ENCODE data around the gene MYL11. TPM values are rescaled to one million over a fixed set of nuclear protein-coding genes. Genes with fewer than 3 reads are reported as not detected.

Gene MYL11
- total RNA-seq, 1 experiment from 2014 or later: not detected

DNA sequence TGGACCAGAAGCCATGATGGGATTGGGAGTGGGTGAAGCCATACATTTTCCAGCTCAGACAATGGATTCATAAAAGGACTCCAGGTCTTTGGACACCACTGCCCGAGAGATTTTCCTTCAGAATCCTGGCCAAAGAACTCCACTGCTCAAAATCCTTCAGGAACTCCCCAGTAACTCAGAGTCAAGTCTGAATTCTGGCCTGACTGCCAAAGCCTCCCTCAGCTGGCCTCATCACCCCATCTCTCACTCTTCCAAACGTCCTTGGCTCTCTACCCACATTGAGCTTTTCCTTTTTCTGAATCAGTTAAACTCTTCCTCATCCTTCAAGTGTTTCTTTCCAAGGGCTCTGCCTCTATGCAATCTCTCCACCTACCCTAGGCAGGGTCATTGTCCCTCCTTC lies 8.9 kb downstream of the MYL11 start:
- ChIA-PET CTCF (no interaction called here), POLR2A (interaction anchor here (0.5 kb wide), 1 partner anchor 18 kb away, joined by 3 read pairs; no protein-coding TSS in a partner anchor)
- no TSS peak for BruUV-seq (replicated peaks)
- intact Hi-C loops (cut with micrococcal nuclease; ENCODE audit: unreplicated experiment): no loop called here
- Histone ChIP-seq H3K36me3 (ENCODE audit: control insufficient read depth, insufficient read depth, low read length) (no peaks in the 10 kb centered on the region), H3K4me1 (ENCODE audit: control insufficient read depth, insufficient read depth, low read length) (0 out of 2 replicates have a peak, but pooled peaks cover 3% of the 10 kb centered on the region), H3K27me3 (ENCODE audit: control insufficient read depth, insufficient read depth, low read length) (no peaks in the 10 kb centered on the region), H3K27ac (ENCODE audit: low read length) (no peak overlapping the region), H3K9me3 (ENCODE audit: control insufficient read depth, insufficient read depth, low read depth, low read length) (no peaks in the 10 kb centered on the region), H3K4me3 (ENCODE audit: low read depth in 2 of 2, low read length in 2 of 2) (no peak overlapping the region)
- ATAC-seq (no peak), DNase-seq (ENCODE audit: low read depth, low spot score) (no peak)
- in situ Hi-C loops (cut with HindIII; ENCODE audit: low pct_unique_long_range_greater_than_20kb, low sequenced_read_pairs): no loop called here
- TF ChIP-seq TCF7L2 (IDR thresholded peaks at IDR 0.05; ENCODE audit: low read depth, low read length) (no peak), SIN3A (IDR thresholded peaks at IDR 0.05; ENCODE audit: borderline replicate concordance, insufficient read depth, low read depth, low read length) (no peak)
- TF ChIP-seq, protein P1, sequence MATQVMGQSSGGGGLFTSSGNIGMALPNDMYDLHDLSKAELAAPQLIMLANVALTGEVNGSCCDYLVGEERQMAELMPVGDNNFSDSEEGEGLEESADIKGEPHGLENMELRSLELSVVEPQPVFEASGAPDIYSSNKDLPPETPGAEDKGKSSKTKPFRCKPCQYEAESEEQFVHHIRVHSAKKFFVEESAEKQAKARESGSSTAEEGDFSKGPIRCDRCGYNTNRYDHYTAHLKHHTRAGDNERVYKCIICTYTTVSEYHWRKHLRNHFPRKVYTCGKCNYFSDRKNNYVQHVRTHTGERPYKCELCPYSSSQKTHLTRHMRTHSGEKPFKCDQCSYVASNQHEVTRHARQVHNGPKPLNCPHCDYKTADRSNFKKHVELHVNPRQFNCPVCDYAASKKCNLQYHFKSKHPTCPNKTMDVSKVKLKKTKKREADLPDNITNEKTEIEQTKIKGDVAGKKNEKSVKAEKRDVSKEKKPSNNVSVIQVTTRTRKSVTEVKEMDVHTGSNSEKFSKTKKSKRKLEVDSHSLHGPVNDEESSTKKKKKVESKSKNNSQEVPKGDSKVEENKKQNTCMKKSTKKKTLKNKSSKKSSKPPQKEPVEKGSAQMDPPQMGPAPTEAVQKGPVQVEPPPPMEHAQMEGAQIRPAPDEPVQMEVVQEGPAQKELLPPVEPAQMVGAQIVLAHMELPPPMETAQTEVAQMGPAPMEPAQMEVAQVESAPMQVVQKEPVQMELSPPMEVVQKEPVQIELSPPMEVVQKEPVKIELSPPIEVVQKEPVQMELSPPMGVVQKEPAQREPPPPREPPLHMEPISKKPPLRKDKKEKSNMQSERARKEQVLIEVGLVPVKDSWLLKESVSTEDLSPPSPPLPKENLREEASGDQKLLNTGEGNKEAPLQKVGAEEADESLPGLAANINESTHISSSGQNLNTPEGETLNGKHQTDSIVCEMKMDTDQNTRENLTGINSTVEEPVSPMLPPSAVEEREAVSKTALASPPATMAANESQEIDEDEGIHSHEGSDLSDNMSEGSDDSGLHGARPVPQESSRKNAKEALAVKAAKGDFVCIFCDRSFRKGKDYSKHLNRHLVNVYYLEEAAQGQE (IDR thresholded peaks at IDR 0.05; ENCODE audit: insufficient read depth in 1 of 2, low read depth in 2 of 2, low read length in 1 of 2): no peak
- TF ChIP-seq, protein P2, sequence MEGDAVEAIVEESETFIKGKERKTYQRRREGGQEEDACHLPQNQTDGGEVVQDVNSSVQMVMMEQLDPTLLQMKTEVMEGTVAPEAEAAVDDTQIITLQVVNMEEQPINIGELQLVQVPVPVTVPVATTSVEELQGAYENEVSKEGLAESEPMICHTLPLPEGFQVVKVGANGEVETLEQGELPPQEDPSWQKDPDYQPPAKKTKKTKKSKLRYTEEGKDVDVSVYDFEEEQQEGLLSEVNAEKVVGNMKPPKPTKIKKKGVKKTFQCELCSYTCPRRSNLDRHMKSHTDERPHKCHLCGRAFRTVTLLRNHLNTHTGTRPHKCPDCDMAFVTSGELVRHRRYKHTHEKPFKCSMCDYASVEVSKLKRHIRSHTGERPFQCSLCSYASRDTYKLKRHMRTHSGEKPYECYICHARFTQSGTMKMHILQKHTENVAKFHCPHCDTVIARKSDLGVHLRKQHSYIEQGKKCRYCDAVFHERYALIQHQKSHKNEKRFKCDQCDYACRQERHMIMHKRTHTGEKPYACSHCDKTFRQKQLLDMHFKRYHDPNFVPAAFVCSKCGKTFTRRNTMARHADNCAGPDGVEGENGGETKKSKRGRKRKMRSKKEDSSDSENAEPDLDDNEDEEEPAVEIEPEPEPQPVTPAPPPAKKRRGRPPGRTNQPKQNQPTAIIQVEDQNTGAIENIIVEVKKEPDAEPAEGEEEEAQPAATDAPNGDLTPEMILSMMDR (IDR thresholded peaks at IDR 0.05): no peak

DNA sequence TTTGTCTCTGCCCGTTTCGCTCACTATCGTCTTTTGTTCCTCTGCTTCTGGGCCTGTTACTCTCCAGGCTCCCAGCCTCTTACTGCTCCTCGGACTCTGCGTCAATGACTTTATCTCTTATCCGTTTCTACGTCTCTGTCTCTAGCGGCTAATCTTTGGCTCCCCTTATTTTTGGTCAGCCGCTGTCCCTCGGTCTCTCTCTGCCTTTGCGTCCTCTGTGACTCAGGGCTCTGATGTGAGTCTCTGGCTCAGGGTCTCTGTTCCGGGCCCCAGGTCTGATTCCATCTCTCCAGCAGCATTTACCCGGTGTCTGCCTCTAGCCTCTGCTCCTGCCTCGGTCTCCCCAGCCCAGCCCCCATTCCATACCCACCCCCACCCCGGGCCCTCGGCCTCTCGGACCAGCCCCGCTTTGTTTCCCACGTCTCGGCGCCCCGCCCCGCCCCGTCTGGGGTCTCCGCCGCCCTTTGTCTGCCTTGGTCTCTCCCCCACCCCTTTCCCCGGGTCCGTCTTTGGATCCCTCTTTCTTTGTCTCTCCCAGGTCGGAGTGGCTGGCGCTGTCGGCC lies 20.1 kb downstream of the MYL11 start:
- no peak for TF ChIP-seq POLR2AphosphoS5 (IDR thresholded peaks at IDR 0.05; ENCODE audit: low read depth, low read length)
- no peak for TF ChIP-seq TCF7L2 (IDR thresholded peaks at IDR 0.05; ENCODE audit: low read depth, low read length)
- TF ChIP-seq, protein P2 (IDR thresholded peaks at IDR 0.05): no peak
- no peak for TF ChIP-seq SIN3A (IDR thresholded peaks at IDR 0.05; ENCODE audit: borderline replicate concordance, insufficient read depth, low read depth, low read length)
- TF ChIP-seq, protein P1 (IDR thresholded peaks at IDR 0.05; ENCODE audit: insufficient read depth in 1 of 2, low read depth in 2 of 2, low read length in 1 of 2): no peak
- no TSS peak for BruUV-seq (replicated peaks)
- in situ Hi-C loops (cut with HindIII; ENCODE audit: low pct_unique_long_range_greater_than_20kb, low sequenced_read_pairs): no loop called here
- ChIA-PET CTCF (interaction anchor here (1.6 kb wide), 1 partner anchor 23 kb away, joined by 3 read pairs; no protein-coding TSS in a partner anchor), POLR2A (interaction anchor here (0.6 kb wide), 1 partner anchor 507 kb away, joined by 3 read pairs; no protein-coding TSS in a partner anchor)
- no peaks in the 10 kb centered on the region for H3K27me3 ChIP-seq (ENCODE audit: control insufficient read depth, insufficient read depth, low read length)
- peak; percentile 13 for ATAC-seq
- peak overlapping the region; percentile 84 for H3K27ac ChIP-seq (ENCODE audit: low read length)
- no peaks in the 10 kb centered on the region for H3K9me3 ChIP-seq (ENCODE audit: control insufficient read depth, insufficient read depth, low read depth, low read length)
- intact Hi-C loops (cut with micrococcal nuclease; ENCODE audit: unreplicated experiment): no loop called here
- peak overlapping the region; percentile 85 for H3K4me3 ChIP-seq (ENCODE audit: low read depth in 2 of 2, low read length in 2 of 2)
- peaks cover 10% of the 10 kb centered on the region for H3K4me1 ChIP-seq (ENCODE audit: control insufficient read depth, insufficient read depth, low read length)
- DNase-seq (ENCODE audit: low read depth, low spot score): no peak
- H3K36me3 ChIP-seq (ENCODE audit: control insufficient read depth, insufficient read depth, low read length): no peaks in the 10 kb centered on the region
